HFFc6 (cell line): ENCODE measurements around the gene SMYD3. TPM values are rescaled to one million over a fixed set of nuclear protein-coding genes. Genes with fewer than 3 reads are reported as not detected.

Experiments
- DNase-seq: peaks from one replicate; pipeline ENCODE4 v3.0.0-alpha.2; 2018
- H3K27ac Mint-ChIP-seq: 2 replicates; pipeline ENCODE4 v1.8.0; 2020; ENCODE audit warnings: mild to moderate bottlenecking, mixed read lengths
- H3K27me3 Mint-ChIP-seq: 2 replicates; pipeline ENCODE4 v1.8.0; 2021; ENCODE audit warnings: mild to moderate bottlenecking, moderate library complexity, mixed read lengths; ENCODE audit not compliant: insufficient read depth
- H3K36me3 Mint-ChIP-seq: 2 replicates; pipeline ENCODE4 v1.8.0; 2021; ENCODE audit warnings: low read depth, mixed read lengths
- H3K4me1 Mint-ChIP-seq: 2 replicates; pipeline ENCODE4 v1.8.0; 2020; ENCODE audit warnings: low read depth, mixed read lengths
- H3K4me3 Mint-ChIP-seq: 2 replicates; pipeline ENCODE4 v1.8.0; 2020; ENCODE audit warnings: mild to moderate bottlenecking, moderate library complexity, mixed read lengths
- H3K9me3 Mint-ChIP-seq: 2 replicates; pipeline ENCODE4 v1.8.0; 2020; ENCODE audit warnings: mild to moderate bottlenecking, mixed read lengths
- CTCF ChIP-seq: fragments of 200-600 bp; sonication (generic); IDR thresholded peaks from 2 replicates; pipeline ENCODE4 v1.5.0; 2021; ENCODE audit warnings: antibody characterized with exemption, mild to moderate bottlenecking
- total RNA-seq, 6 experiments: library from RNA; stranded (reverse); fragmentation: NEBNext Ultra II Directional; extraction: Animal tissue kit (Norgen Biotek cat#: 25700); gene quantifications; 2 replicates in 1 of 6; 3 replicates in 5 of 6; pipeline ENCODE4 v1.2.3, GENCODE V29; 2021

Gene SMYD3
- total RNA-seq, 6 experiments from 2014 or later, result 28.4 to 37.9 (median 31.2) TPM

GRCh38 chr1:246043556-246043955 is 463.5 kb downstream of the SMYD3 start:
- Mint-ChIP-seq H3K4me1 (no peaks in the 10 kb centered on the region), H3K27me3 (no peaks in the 10 kb centered on the region), H3K27ac (no peak overlapping the region), H3K4me3 (no peak overlapping the region), H3K36me3 (no peaks in the 10 kb centered on the region), H3K9me3 (peaks cover 6% of the 10 kb centered on the region; the same call in 1 of the 2 replicates)
- TF ChIP-seq CTCF, result no peak
- no peak for DNase-seq

- no peak for DNase-seq
- Mint-ChIP-seq H3K4me1 (no peaks in the 10 kb centered on the region; the same call in 1 of the 2 replicates), H3K27me3 (no peaks in the 10 kb centered on the region), H3K36me3 (no peaks in the 10 kb centered on the region), H3K4me3 (no peak overlapping the region), H3K9me3 (peaks cover 6% of the 10 kb centered on the region; the same call in 1 of the 2 replicates), H3K27ac (no peak overlapping the region)
- TF ChIP-seq CTCF, result no peak
Observed at GRCh38 chr1:246041360-246041759, 465.7 kb downstream of the SMYD3 start.

- H3K4me1 Mint-ChIP-seq, result peaks cover 10% of the 10 kb centered on the region; the same call in 1 of the 2 replicates
- peaks cover 6% of the 10 kb centered on the region; the same call in 1 of the 2 replicates for H3K9me3 Mint-ChIP-seq
- TF ChIP-seq CTCF, result no peak
- H3K36me3 Mint-ChIP-seq, result no peaks in the 10 kb centered on the region
- H3K27me3 Mint-ChIP-seq, result no peaks in the 10 kb centered on the region
- no peak for DNase-seq
- no peak overlapping the region for H3K27ac Mint-ChIP-seq
- no peak overlapping the region for H3K4me3 Mint-ChIP-seq
Observed at GRCh38 chr1:246040200-246040890, 466.7 kb downstream of the SMYD3 start.

- Mint-ChIP-seq H3K4me1 (peaks cover 12% of the 10 kb centered on the region; the same call in 1 of the 2 replicates), H3K36me3 (no peaks in the 10 kb centered on the region), H3K9me3 (peaks cover under 1% of the 10 kb centered on the region; the same call in 1 of the 2 replicates), H3K4me3 (no peak overlapping the region), H3K27me3 (no peaks in the 10 kb centered on the region), H3K27ac (no peak overlapping the region)
- no peak for DNase-seq
- TF ChIP-seq CTCF, result no peak
Observed at GRCh38 chr1:246039584-246039983, 467.5 kb downstream of the SMYD3 start.

- H3K36me3 Mint-ChIP-seq, result no peaks in the 10 kb centered on the region
- H3K4me3 Mint-ChIP-seq, result no peak overlapping the region
- H3K27me3 Mint-ChIP-seq, result no peaks in the 10 kb centered on the region
- no peaks in the 10 kb centered on the region for H3K9me3 Mint-ChIP-seq
- no peak for DNase-seq
- peaks cover 12% of the 10 kb centered on the region; the same call in 1 of the 2 replicates for H3K4me1 Mint-ChIP-seq
- H3K27ac Mint-ChIP-seq, result no peak overlapping the region
- TF ChIP-seq CTCF, result no peak
Observed at GRCh38 chr1:246037832-246038231, 469.2 kb downstream of the SMYD3 start.
